Smooth muscle cell (in vitro differentiated cells): ENCODE data around the gene IER2. TPM values are rescaled to one million over a fixed set of nuclear protein-coding genes. Genes with fewer than 3 reads are reported as not detected.

ENCODE experiments used
- DNase-seq: peaks from one replicate; lab custom pipeline; 2025; ENCODE audit not compliant: unreplicated experiment; lab: John Stamatoyannopoulos, UW
- H2AFZ ChIP-seq: fragments of 200-600 bp; sonication (generic); 2 replicates; pipeline ENCODE4 v1.6.0; 2016; ENCODE audit warnings: antibody characterized with exemption, low read depth, mild to moderate bottlenecking
- H3F3A ChIP-seq: fragments of 200-600 bp; sonication (generic); 2 replicates; pipeline ENCODE4 v1.6.0; 2017; ENCODE audit warnings: antibody characterized with exemption, low read depth
- H3K27ac ChIP-seq: fragments of 200-600 bp; sonication (generic); 2 replicates; pipeline ENCODE4 v1.5.1; 2016; ENCODE audit warnings: low read depth, mild to moderate bottlenecking
- H3K27me3 ChIP-seq: fragments of 200-600 bp; sonication (generic); 2 replicates; pipeline ENCODE4 v1.6.1; 2016; ENCODE audit warnings: low read depth, mild to moderate bottlenecking
- H3K36me3 ChIP-seq: fragments of 200-600 bp; sonication (generic); 2 replicates; pipeline ENCODE4 v1.5.1; 2016; ENCODE audit warnings: low read depth
- H3K4me1 ChIP-seq: fragments of 200-600 bp; sonication (generic); 2 replicates; pipeline ENCODE4 v1.5.1; 2016; ENCODE audit warnings: low read depth
- H3K4me2 ChIP-seq: fragments of 200-600 bp; sonication (generic); 2 replicates; pipeline ENCODE4 v1.6.0; 2016; ENCODE audit warnings: mild to moderate bottlenecking
- H3K4me3 ChIP-seq: fragments of 200-600 bp; sonication (generic); 2 replicates; pipeline ENCODE4 v1.5.1; 2016; ENCODE audit warnings: mild to moderate bottlenecking
- H3K79me2 ChIP-seq: fragments of 200-600 bp; sonication (generic); 2 replicates; pipeline ENCODE4 v1.6.0; 2016; ENCODE audit warnings: low read depth, mild to moderate bottlenecking
- H3K9ac ChIP-seq: fragments of 200-600 bp; sonication (generic); 2 replicates; pipeline ENCODE4 v1.6.0; 2016; ENCODE audit warnings: low read depth
- H3K9me3 ChIP-seq: fragments of 200-600 bp; sonication (generic); replicated peaks from 2 replicates; pipeline ENCODE4 v1.5.1; 2016; ENCODE audit warnings: low read depth
- H4K20me1 ChIP-seq: fragments of 200-600 bp; sonication (generic); 2 replicates; pipeline ENCODE4 v1.6.0; 2016; ENCODE audit warnings: low read depth
- WGBS: methylation state at CpG from one replicate; pipeline ENCODE4 v1.1.7; 2016; ENCODE audit warnings: low lambda C conversion rate; 5-methylcytosine and 5-hydroxymethylcytosine counted together
- polyA plus RNA-seq: library from polyadenylated mRNA; unstranded; fragments of >200 nt; fragmentation: Nextera tagmentation; extraction: Ambion mirVana; gene quantifications from 2 replicates; pipeline ENCODE4 v1.2.1, GENCODE V29; 2016
- total RNA-seq: library from RNA; depleted of rRNA; stranded (reverse); fragments of >200 nt; gene quantifications from 2 replicates; pipeline ENCODE4 v1.2.3, GENCODE V29; 2014
- TF ChIP-seq, protein P1 (sequence below): fragments of 200-600 bp; sonication (generic); IDR thresholded peaks from 2 replicates; pipeline ENCODE4 v1.5.1; 2017; ENCODE audit warnings: borderline replicate concordance, mild to moderate bottlenecking, antibody characterized with exemption; ENCODE audit not compliant: insufficient read depth, poor library complexity, severe bottlenecking

IER2 gene
- total and polyA plus RNA-seq, 2 experiments from 2014 or later = 118 to 766 TPM

DNA sequence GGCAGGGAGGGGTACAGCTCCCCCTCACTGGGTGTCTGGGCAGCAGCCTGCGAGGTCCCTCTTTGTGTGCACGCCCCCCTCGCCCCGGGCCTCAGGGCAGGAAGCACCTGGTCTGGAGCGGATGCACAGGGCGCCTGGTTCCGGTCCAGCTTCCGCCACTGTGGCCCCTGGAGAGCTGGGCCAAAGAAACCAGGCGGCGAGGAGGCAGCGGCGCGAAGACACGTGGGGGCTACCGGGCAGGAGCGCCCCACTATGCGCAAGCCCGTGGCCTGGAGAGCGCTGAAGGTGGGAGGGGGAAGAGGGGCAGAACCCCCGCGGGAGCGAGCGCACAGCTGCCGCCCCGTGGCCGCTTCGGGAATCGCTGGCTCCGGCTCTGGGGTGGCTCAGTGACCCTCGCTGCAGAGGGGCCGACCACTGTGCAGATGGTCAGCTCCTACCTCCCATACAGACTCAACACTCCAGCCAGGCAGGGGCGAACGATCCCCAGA is 45.8 kb upstream of the IER2 start:
- Histone ChIP-seq H3K9ac (no peak overlapping the region), H3K4me1 (peaks cover 9% of the 10 kb centered on the region), H3K4me2 (no peak overlapping the region), H3K27ac (no peak overlapping the region), H3K36me3 (no peaks in the 10 kb centered on the region), H3K27me3 (no peaks in the 10 kb centered on the region), H4K20me1 (no peaks in the 10 kb centered on the region), H3F3A (peaks cover 10% of the 10 kb centered on the region), H3K79me2 (no peaks in the 10 kb centered on the region), H3K9me3 (no peaks in the 10 kb centered on the region), H3K4me3 (no peak overlapping the region), H2AFZ (no peak overlapping the region)
- DNase-seq = no peak
- TF ChIP-seq, protein P1, sequence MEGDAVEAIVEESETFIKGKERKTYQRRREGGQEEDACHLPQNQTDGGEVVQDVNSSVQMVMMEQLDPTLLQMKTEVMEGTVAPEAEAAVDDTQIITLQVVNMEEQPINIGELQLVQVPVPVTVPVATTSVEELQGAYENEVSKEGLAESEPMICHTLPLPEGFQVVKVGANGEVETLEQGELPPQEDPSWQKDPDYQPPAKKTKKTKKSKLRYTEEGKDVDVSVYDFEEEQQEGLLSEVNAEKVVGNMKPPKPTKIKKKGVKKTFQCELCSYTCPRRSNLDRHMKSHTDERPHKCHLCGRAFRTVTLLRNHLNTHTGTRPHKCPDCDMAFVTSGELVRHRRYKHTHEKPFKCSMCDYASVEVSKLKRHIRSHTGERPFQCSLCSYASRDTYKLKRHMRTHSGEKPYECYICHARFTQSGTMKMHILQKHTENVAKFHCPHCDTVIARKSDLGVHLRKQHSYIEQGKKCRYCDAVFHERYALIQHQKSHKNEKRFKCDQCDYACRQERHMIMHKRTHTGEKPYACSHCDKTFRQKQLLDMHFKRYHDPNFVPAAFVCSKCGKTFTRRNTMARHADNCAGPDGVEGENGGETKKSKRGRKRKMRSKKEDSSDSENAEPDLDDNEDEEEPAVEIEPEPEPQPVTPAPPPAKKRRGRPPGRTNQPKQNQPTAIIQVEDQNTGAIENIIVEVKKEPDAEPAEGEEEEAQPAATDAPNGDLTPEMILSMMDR = peak; percentile 53
- 70% methylated on average over 23 of the region's 33 CpGs for WGBS

DNA sequence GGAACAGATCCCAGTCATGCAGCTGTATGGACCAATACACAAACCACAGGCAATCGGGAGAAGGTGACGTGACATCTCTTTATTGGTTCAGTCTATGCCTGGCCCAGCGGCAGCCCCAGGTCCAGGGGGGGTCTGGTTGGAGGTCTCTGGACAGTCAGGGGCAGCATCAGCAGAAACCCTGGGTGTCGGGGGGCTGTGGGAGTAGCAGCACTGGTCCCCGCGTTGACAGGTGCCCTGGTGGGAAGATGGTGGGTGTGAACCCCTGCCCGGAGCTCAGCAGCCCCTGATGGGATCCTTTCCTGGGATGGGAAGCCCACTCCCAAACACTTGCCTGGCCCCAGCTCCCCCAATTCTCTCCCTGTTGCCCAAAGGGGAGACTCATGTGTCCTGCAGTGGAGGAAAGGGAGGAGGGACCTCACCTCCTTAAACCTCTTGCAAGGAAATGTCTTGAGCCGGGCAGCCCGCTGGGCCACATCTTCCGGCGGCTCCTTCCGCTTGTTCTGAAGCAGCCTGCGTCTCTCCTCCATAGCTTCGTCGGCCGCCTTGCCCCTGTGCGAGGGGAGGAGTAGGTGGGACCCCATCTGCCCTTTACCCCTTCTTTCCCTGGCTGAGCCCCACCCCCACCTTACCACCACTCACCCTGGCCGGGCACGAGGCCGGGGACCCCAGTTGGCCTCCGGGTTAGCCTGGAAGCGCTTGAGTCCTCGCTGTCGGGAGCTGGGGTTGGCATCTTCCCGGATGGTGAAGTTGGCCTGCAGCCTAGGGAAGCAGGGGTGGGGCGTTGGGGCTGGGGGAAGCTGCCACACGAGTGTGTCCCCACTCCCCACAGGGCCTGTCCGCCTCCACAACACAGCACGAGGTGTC is 45.1 kb upstream of the IER2 start:
- DNase-seq = no peak
- Histone ChIP-seq H3F3A (peaks cover 4% of the 10 kb centered on the region), H3K4me2 (no peak overlapping the region), H3K9ac (no peak overlapping the region), H3K4me3 (no peak overlapping the region), H3K4me1 (peaks cover 9% of the 10 kb centered on the region), H3K79me2 (no peaks in the 10 kb centered on the region), H3K27ac (no peak overlapping the region), H3K36me3 (no peaks in the 10 kb centered on the region), H3K9me3 (no peaks in the 10 kb centered on the region), H2AFZ (no peak overlapping the region), H4K20me1 (no peaks in the 10 kb centered on the region), H3K27me3 (no peaks in the 10 kb centered on the region)
- TF ChIP-seq, protein P1 = no peak
- 95% methylated on average over 28 of the region's 29 CpGs for WGBS

DNA sequence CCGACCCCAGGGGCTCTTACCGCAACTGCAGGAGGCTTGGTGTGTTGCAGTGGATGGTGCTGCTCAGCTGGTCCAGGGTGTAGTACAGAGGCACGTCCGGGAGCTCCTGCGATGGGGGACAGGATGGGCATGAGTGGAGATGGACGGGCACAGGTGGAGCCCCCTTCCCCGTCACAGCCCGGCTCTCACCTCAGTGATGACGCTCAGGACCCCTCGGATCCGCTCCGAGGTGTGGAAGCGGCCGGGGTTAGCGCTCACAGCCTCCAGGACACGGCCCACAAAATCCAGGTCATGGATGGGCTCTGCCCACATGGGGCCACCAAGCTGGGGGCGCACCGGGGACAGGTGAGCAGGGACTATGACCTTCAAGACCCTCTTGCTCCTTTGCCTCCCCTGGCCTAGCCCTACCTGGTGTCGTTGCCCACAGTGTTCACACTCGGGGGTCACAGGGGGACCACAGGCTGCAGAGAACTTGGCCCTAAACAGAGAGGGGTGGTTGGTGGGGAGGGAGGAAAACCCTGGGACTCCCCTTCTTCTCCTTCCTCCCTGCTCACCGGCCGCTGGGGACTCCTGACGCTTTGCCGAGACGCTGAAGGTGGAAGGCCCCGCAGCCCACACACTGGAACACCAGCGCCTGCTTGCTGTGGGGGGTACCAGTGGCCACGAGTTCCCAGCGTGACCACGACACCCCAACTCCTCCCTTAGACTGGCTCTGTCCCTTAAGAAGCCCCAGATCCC is 40.7 kb upstream of the IER2 start:
- Histone ChIP-seq H3K4me3 (no peak overlapping the region), H3F3A (no peaks in the 10 kb centered on the region), H3K27me3 (no peaks in the 10 kb centered on the region), H3K9ac (no peak overlapping the region), H2AFZ (no peak overlapping the region), H4K20me1 (no peaks in the 10 kb centered on the region), H3K36me3 (no peaks in the 10 kb centered on the region), H3K4me1 (no peaks in the 10 kb centered on the region), H3K4me2 (no peak overlapping the region), H3K9me3 (no peaks in the 10 kb centered on the region), H3K27ac (no peak overlapping the region), H3K79me2 (no peaks in the 10 kb centered on the region)
- TF ChIP-seq, protein P1 = no peak
- WGBS = 97% methylated on average over 30 of the region's 30 CpGs
- DNase-seq = no peak
